Esophagus squamous epithelium (tissue), 4 donors: ENCODE results near the gene WBP1L.

Source experiments
- CTCF ChIP-seq, 6 experiments: fragments of 450-650 bp in 4 of 6; fragments of 200-600 bp in 2 of 6; sonication (generic) in 2 of 6; IDR thresholded peaks; one replicate each; pipeline ENCODE4 v1.5.1; 2016 to 2019; ENCODE audit warnings: antibody characterized with exemption in 6 of 6, mild to moderate bottlenecking in 4 of 6, moderate library complexity in 4 of 6
- POLR2A ChIP-seq, 4 donors: fragments of 450-650 bp; IDR thresholded peaks; one replicate each; pipeline ENCODE4 v1.6.1; 2017; ENCODE audit warnings: antibody characterized with exemption in 4 of 4, mild to moderate bottlenecking in 4 of 4, moderate library complexity in 3 of 4

- TF ChIP-seq CTCF (IDR thresholded peaks at IDR 0.05) (no peak), POLR2A (IDR thresholded peaks at IDR 0.05) (no peak)
Measured at GRCh38 chr10:102721954-102722353, 21.8 kb upstream of the WBP1L start.
